HG03039 (cell line): ENCODE results near the gene CASP6.

Experiments used
- ATAC-seq: cut with Tn5 transposase; IDR thresholded peaks from one replicate; pipeline ENCODE4 v1.9.1; 2021; ENCODE audit warnings: mild to moderate bottlenecking, moderate library complexity; ENCODE audit not compliant: unreplicated experiment

Gene CASP6

GRCh38 chr4:109702950-109703663 is at the start of gene CASP6:
CASP6 (minus strand) TSS chr4:109703445; CDS start chr4:109703395, 50 bp downstream.
- peak; percentile 64 for ATAC-seq

GRCh38 chr4:109752525-109752924 is 49.3 kb upstream of the CASP6 start:
- ATAC-seq, result no peak

- ATAC-seq, result no peak
Measured at GRCh38 chr4:109751852-109752251, 48.6 kb upstream of the CASP6 start.

- ATAC-seq, result no peak
Measured at GRCh38 chr4:109750652-109751244, 47.5 kb upstream of the CASP6 start.

GRCh38 chr4:109749388-109750082 is 46.3 kb upstream of the CASP6 start:
- ATAC-seq, result no peak

GRCh38 chr4:109748114-109748513 is 44.9 kb upstream of the CASP6 start:
- no peak for ATAC-seq

- ATAC-seq, result no peak
Measured at GRCh38 chr4:109746728-109747127, 43.5 kb upstream of the CASP6 start.

GRCh38 chr4:109745830-109746229 is 42.6 kb upstream of the CASP6 start:
- no peak for ATAC-seq

- ATAC-seq, result no peak
Measured at GRCh38 chr4:109739547-109739946, 36.3 kb upstream of the CASP6 start.

- no peak for ATAC-seq
Measured at GRCh38 chr4:109738104-109738872, 35.0 kb upstream of the CASP6 start.

- ATAC-seq, result no peak
Measured at GRCh38 chr4:109735566-109736365, 32.5 kb upstream of the CASP6 start.

GRCh38 chr4:109733728-109734127 is 30.5 kb upstream of the CASP6 start:
- ATAC-seq, result no peak

- no peak for ATAC-seq
Measured at GRCh38 chr4:109730619-109731545, 27.6 kb upstream of the CASP6 start.

- ATAC-seq, result peak; percentile 83
Measured at GRCh38 chr4:109729718-109730618, 26.7 kb upstream of the CASP6 start, which contains the start of gene PLA2G12A. PLA2G12A (minus strand) TSS chr4:109730070; CDS start chr4:109729809, 261 bp downstream.

GRCh38 chr4:109729117-109729717 is 26.0 kb upstream of the CASP6 start:
- no peak for ATAC-seq

GRCh38 chr4:109728385-109728784 is 25.1 kb upstream of the CASP6 start:
- no peak for ATAC-seq

- no peak for ATAC-seq
Measured at GRCh38 chr4:109723110-109723509, 19.9 kb upstream of the CASP6 start.

GRCh38 chr4:109722357-109722756 is 19.1 kb upstream of the CASP6 start:
- ATAC-seq, result no peak
